K562 (cell line): Measurements from ENCODE around the gene USP4. TPM values are rescaled to one million over a fixed set of nuclear protein-coding genes. Genes with fewer than 3 reads are reported as not detected.

Experiments
- ATAC-seq: fragments of 200-7000 bp; cut with Tn5 transposase; 3 replicates; pipeline ENCODE4 v1.9.1; 2020; ENCODE audit warnings: moderate library complexity
- BruUV-seq: library from RNA; stranded (reverse); fragments of 400-500 nt; replicated peaks from 2 replicates; lab custom pipeline; 2021; lab: Mats Ljungman, UMichigan
- CTCF ChIA-PET: fragments of 300-600 bp; formaldehyde crosslinking; extraction: SDS; loops from one replicate; lab custom pipeline; 2021; ENCODE audit warnings: low intra/inter-chr PET ratio; lab: Yijun Ruan, JAX
- POLR2A ChIA-PET: fragments of 300-600, 350-650 bp; sonication (Branson Sonifier 250); formaldehyde crosslinking; extraction: SDS; loops from one replicate; lab custom pipeline; 2021; ENCODE audit warnings: antibody characterized with exemption, inconsistent platforms; lab: Yijun Ruan, JAX
- DNase-seq, 4 experiments: peaks; one replicate each; pipeline versions ENCODE4 v3.0.0 to v3.0.0-alpha.2; 2011 to 2018; ENCODE audit warnings: low spot score in 3 of 4, mixed read lengths in 3 of 4; ENCODE audit errors: extremely low read depth in 1 of 4
- FAIRE-seq: peaks from 2 replicates; lab custom pipeline; 2011; peaks lifted over from hg19 to GRCh38; lab: Jason Lieb, UNC
- H2AFZ ChIP-seq: 2 replicates; pipeline ENCODE4 v1.6.0; 2011; ENCODE audit warnings: low read depth, low read length, control low read depth, inconsistent platforms
- H3K27ac ChIP-seq: fragments of 200-600 bp; 3 replicates; pipeline ENCODE4 v1.8.0; 2011; ENCODE audit warnings: low read depth, mild to moderate bottlenecking, control low read depth, inconsistent platforms, low read length, moderate library complexity, mixed read lengths; ENCODE audit errors: extremely low read depth
- H3K27me3 ChIP-seq, 2 experiments: fragments of 300-600 bp in 1 of 2; 2 replicates in 1 of 2; 3 replicates in 1 of 2; pipeline versions ENCODE4 v1.6.0 to v1.8.0; 2011; ENCODE audit warnings: inconsistent platforms in 2 of 2, low read length in 2 of 2, mild to moderate bottlenecking in 1 of 2, mixed read lengths in 1 of 2, moderate library complexity in 1 of 2; ENCODE audit not compliant: control insufficient read depth in 2 of 2, insufficient read depth in 2 of 2
- H3K36me3 ChIP-seq: fragments of 300-600 bp; 3 replicates; pipeline ENCODE4 v1.8.0; 2011; ENCODE audit warnings: mild to moderate bottlenecking, low read length, inconsistent platforms; ENCODE audit not compliant: control insufficient read depth, insufficient read depth
- H3K4me1 ChIP-seq, 2 experiments: fragments of 200-600 bp in 1 of 2; replicated peaks in 1 of 2; 2 replicates in 1 of 2; 3 replicates in 1 of 2; pipeline versions ENCODE4 v1.5.1 to v1.8.0; 2011; ENCODE audit warnings: inconsistent platforms in 2 of 2, low read length in 2 of 2, mild to moderate bottlenecking in 1 of 2, mixed read lengths in 1 of 2, moderate library complexity in 1 of 2; ENCODE audit not compliant: control insufficient read depth in 2 of 2, insufficient read depth in 2 of 2
- H3K4me2 ChIP-seq: 2 replicates; pipeline ENCODE4 v1.6.1; 2011; ENCODE audit warnings: low read length, control low read depth, inconsistent platforms, mixed read lengths; ENCODE audit not compliant: insufficient read depth
- H3K4me3 ChIP-seq: fragments of 200-600 bp; sonication (generic), shearing (Covaris generic); 2 replicates; pipeline ENCODE4 v1.5.1; 2016; ENCODE audit warnings: control low read depth, inconsistent platforms
- H3K79me2 ChIP-seq: fragments of 200-600 bp; 3 replicates; pipeline ENCODE4 v1.8.0; 2011; ENCODE audit warnings: low read length, inconsistent platforms; ENCODE audit not compliant: control insufficient read depth, insufficient read depth
- H3K9ac ChIP-seq, 2 experiments: 2 replicates each; pipeline versions ENCODE4 v1.6.0 to v1.6.1; 2011; ENCODE audit warnings: low read depth in 2 of 2, low read length in 2 of 2, control low read depth in 1 of 2, inconsistent platforms in 1 of 2, mild to moderate bottlenecking in 1 of 2, mixed read lengths in 1 of 2; ENCODE audit not compliant: insufficient read depth in 1 of 2
- H3K9me1 ChIP-seq: one replicate; pipeline ENCODE4 v1.6.0; 2011; ENCODE audit warnings: inconsistent platforms, mild to moderate bottlenecking, low read length, moderate library complexity; ENCODE audit not compliant: control insufficient read depth, insufficient read depth
- H3K9me3 ChIP-seq: replicated peaks from 2 replicates; pipeline ENCODE4 v1.5.1; 2011; ENCODE audit warnings: low read depth, low read length, inconsistent platforms; ENCODE audit not compliant: control insufficient read depth, insufficient read depth
- H4K20me1 ChIP-seq: replicated peaks from 2 replicates; pipeline ENCODE4 v1.6.1; 2011; ENCODE audit warnings: low read length, inconsistent platforms, mixed read lengths; ENCODE audit not compliant: control insufficient read depth, insufficient read depth
- ATF3 ChIP-seq, 2 experiments: fragments of 450-650 bp in 1 of 2; sonication (generic) in 1 of 2; formaldehyde crosslinking in 1 of 2; IDR thresholded peaks in 1 of 2; conservative IDR thresholded peaks in 1 of 2; 2 replicates each; pipeline versions ENCODE4 v1.6.1 to v1.8.1; 2016 to 2023; ENCODE audit warnings: mild to moderate bottlenecking in 2 of 2, moderate library complexity in 2 of 2, inconsistent platforms in 1 of 2, missing genetic modification reagents in 1 of 2
- CBX5 ChIP-seq: IDR thresholded peaks from 2 replicates; pipeline ENCODE4 v1.6.1; 2014; ENCODE audit warnings: low read depth, borderline replicate concordance
- CREB5 ChIP-seq: fragments of 250-450 bp; sonication (Bioruptor Pico); IDR thresholded peaks from 2 replicates; pipeline ENCODE4 v1.5.0; 2020; ENCODE audit warnings: mild to moderate bottlenecking
- HNRNPUL1 ChIP-seq: fragments of 200-400 bp; formaldehyde crosslinking; IDR thresholded peaks from 2 replicates; pipeline ENCODE4 v1.6.1; 2017; ENCODE audit warnings: low read length
- KAT2B ChIP-seq: IDR thresholded peaks from one replicate; pipeline ENCODE4 v1.6.1; 2012; ENCODE audit warnings: low read depth, mild to moderate bottlenecking, control low read depth, inconsistent platforms, low read length, moderate library complexity
- MAFK ChIP-seq: IDR thresholded peaks from 2 replicates; pipeline ENCODE4 v1.6.1; 2011; ENCODE audit warnings: low read length, improper control_type of control experiment
- SMARCA5 ChIP-seq: fragments of 450-650 bp; IDR thresholded peaks from 2 replicates; pipeline ENCODE4 v1.6.1; 2016
- STAT5A ChIP-seq: IDR thresholded peaks from 2 replicates; pipeline ENCODE4 v1.6.1; 2012; ENCODE audit warnings: low read length, inconsistent platforms, borderline replicate concordance
- ZNF282 ChIP-seq: sonication (generic); formaldehyde crosslinking; IDR thresholded peaks from 2 replicates; pipeline ENCODE4 v1.8.1; 2023; ENCODE audit warnings: missing genetic modification reagents
- ZNF436 ChIP-seq: fragments of 250-450, 450-650 bp; sonication (Bioruptor Pico); formaldehyde crosslinking; IDR thresholded peaks from 2 replicates; pipeline ENCODE4 v1.7.0; 2020; ENCODE audit warnings: mild to moderate bottlenecking
- ZNF655 ChIP-seq: fragments of 250-450 bp; sonication (Bioruptor Pico); IDR thresholded peaks from 2 replicates; pipeline ENCODE4 v1.5.0; 2021
- ZNF668 ChIP-seq: fragments of 250-450 bp; sonication (Bioruptor Pico); IDR thresholded peaks from 2 replicates; pipeline ENCODE4 v1.8.0; 2022; ENCODE audit warnings: mild to moderate bottlenecking, inconsistent platforms
- ZNF699 ChIP-seq: fragments of 250-450 bp; sonication (Bioruptor Pico); IDR thresholded peaks from 2 replicates; pipeline ENCODE4 v1.8.0; 2021; ENCODE audit warnings: mild to moderate bottlenecking, moderate library complexity; ENCODE audit not compliant: insufficient replicate concordance
- WGBS: fragments of 100-300 bp; shearing (Covaris generic); methylation state at CpG from one replicate; pipeline ENCODE4 v1.1.6; 2016; ENCODE audit warnings: low coverage, mixed read lengths; ENCODE audit not compliant: insufficient coverage; ENCODE audit errors: missing lambda C conversion rate; 5-methylcytosine and 5-hydroxymethylcytosine counted together
- in situ Hi-C: fragments of 300-500 bp; cut with MboI; formaldehyde crosslinking; loops from 4 replicates; pipeline ENCODE4 v1.15.0; 2018; ENCODE audit warnings: inconsistent platforms, mixed read lengths
- intact Hi-C: fragments of 100-400 bp; cut with micrococcal nuclease; formaldehyde crosslinking; loops from 2 replicates; pipeline ENCODE4 v1.14.2; 2022
- polyA plus RNA-seq, 8 experiments: library from polyadenylated mRNA; depleted of rRNA in 4 of 8; stranded (reverse) in 5 of 8; unstranded in 3 of 8; fragments of >200 nt; fragmentation: Nextera tagmentation in 2 of 8; fragmentation: Illumina TruSeq in 1 of 8; extraction: Ambion mirVana in 2 of 8; extraction: Trizol in 1 of 8; gene quantifications; 2 replicates each; pipeline versions ENCODE4 v1.2.1 to v1.2.3, GENCODE V29; 2011 to 2014; ENCODE audit warnings: inconsistent platforms in 1 of 8, missing spikeins in 1 of 8
- total RNA-seq, 7 experiments: library from RNA; depleted of rRNA in 6 of 7; stranded (reverse); fragments of >200 nt in 6 of 7; fragmentation: Illumina TruSeq in 2 of 7; extraction: Trizol in 2 of 7; gene quantifications; 2 replicates each; pipeline versions ENCODE4 v1.2.1 to v1.2.3, GENCODE V29; 2011 to 2021; ENCODE audit warnings: low replicate concordance in 1 of 7
- TF ChIP-seq, protein P1 (sequence below): fragments of 250-450 bp; sonication (Bioruptor Pico); IDR thresholded peaks from 2 replicates; pipeline ENCODE4 v1.5.0; 2021
- TF ChIP-seq, protein P2 (sequence below): fragments of 450-650 bp; formaldehyde crosslinking; IDR thresholded peaks from 2 replicates; pipeline ENCODE4 v1.4.0; 2020; ENCODE audit warnings: mild to moderate bottlenecking, moderate library complexity
- TF ChIP-seq, protein P3 (sequence below): fragments of 450-650 bp; IDR thresholded peaks from 2 replicates; pipeline ENCODE4 v1.6.1; 2018; ENCODE audit warnings: mild to moderate bottlenecking, low read depth; ENCODE audit not compliant: partially characterized antibody

The USP4 gene
- total and polyA plus RNA-seq, 9 of the 15 experiments (the other 6 are each of a cell fraction or from before 2014, with no cell fraction given) = 11.8 to 40.4 (median 22.9) TPM

- no peaks in the 10 kb centered on the region for H3K4me1 ChIP-seq
- in situ Hi-C loops = no loop called here
- no peaks in the 10 kb centered on the region for H4K20me1 ChIP-seq
- CTCF ChIA-PET = no interaction called here
- no peak overlapping the region for H3K4me2 ChIP-seq
- no peak for ATAC-seq
- no peak for DNase-seq
- no peak overlapping the region for H2AFZ ChIP-seq
- H3K9me3 ChIP-seq = no peaks in the 10 kb centered on the region
- peaks cover 62% of the 10 kb centered on the region for H3K36me3 ChIP-seq
- POLR2A ChIA-PET = interaction anchor here (1.0 kb wide), 1 partner anchor 54 kb away, joined by 3 read pairs; no protein-coding TSS in a partner anchor
- BruUV-seq = no TSS peak
- no peak overlapping the region for H3K4me3 ChIP-seq
- intact Hi-C loops = no loop called here
- H3K9ac ChIP-seq = no peak overlapping the region
- H3K27ac ChIP-seq = no peak overlapping the region
- 100% methylated on average over 1 of the region's 3 CpGs for WGBS
- no peaks in the 10 kb centered on the region for H3K9me1 ChIP-seq
- H3K27me3 ChIP-seq = no peaks in the 10 kb centered on the region
- peaks cover 15% of the 10 kb centered on the region for H3K79me2 ChIP-seq
- no peak for FAIRE-seq
- TF ChIP-seq, protein P1, sequence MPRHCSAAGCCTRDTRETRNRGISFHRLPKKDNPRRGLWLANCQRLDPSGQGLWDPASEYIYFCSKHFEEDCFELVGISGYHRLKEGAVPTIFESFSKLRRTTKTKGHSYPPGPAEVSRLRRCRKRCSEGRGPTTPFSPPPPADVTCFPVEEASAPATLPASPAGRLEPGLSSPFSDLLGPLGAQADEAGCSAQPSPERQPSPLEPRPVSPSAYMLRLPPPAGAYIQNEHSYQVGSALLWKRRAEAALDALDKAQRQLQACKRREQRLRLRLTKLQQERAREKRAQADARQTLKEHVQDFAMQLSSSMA (CRISPR knock-in tag) = no peak
- TF ChIP-seq MAFK (no peak), SMARCA5 (no peak), ZNF436 (CRISPR knock-in tag) (no peak), STAT5A (no peak), ZNF655 (CRISPR knock-in tag) (no peak), KAT2B (no peak), ATF3 (IDR thresholded peaks at IDR 0.05) (no peak), ATF3 (CRISPR knock-in tag; conservative IDR thresholded peaks at IDR 0.05) (no peak), ZNF699 (CRISPR knock-in tag) (no peak), HNRNPUL1 (no peak), ZNF282 (CRISPR knock-in tag) (no peak), ZNF668 (CRISPR knock-in tag) (no peak), CREB5 (CRISPR knock-in tag) (no peak), CBX5 (no peak)
- TF ChIP-seq, protein P2, sequence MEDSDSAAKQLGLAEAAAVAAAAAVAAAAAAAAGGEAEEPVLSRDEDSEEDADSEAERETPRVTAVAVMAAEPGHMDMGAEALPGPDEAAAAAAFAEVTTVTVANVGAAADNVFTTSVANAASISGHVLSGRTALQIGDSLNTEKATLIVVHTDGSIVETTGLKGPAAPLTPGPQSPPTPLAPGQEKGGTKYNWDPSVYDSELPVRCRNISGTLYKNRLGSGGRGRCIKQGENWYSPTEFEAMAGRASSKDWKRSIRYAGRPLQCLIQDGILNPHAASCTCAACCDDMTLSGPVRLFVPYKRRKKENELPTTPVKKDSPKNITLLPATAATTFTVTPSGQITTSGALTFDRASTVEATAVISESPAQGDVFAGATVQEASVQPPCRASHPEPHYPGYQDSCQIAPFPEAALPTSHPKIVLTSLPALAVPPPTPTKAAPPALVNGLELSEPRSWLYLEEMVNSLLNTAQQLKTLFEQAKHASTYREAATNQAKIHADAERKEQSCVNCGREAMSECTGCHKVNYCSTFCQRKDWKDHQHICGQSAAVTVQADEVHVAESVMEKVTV (CRISPR knock-in tag) = no peak
- TF ChIP-seq, protein P3, sequence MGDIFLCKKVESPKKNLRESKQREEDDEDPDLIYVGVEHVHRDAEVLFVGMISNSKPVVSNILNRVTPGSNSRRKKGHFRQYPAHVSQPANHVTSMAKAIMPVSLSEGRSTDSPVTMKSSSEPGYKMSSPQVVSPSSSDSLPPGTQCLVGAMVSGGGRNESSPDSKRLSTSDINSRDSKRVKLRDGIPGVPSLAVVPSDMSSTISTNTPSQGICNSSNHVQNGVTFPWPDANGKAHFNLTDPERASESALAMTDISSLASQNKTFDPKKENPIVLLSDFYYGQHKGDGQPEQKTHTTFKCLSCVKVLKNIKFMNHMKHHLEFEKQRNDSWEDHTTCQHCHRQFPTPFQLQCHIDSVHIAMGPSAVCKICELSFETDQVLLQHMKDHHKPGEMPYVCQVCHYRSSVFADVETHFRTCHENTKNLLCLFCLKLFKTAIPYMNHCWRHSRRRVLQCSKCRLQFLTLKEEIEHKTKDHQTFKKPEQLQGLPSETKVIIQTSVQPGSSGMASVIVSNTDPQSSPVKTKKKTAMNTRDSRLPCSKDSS = no peak
These were observed 6.8 kb downstream of the USP4 start for GRCh38 chr3:49333091-49333490.
